GM12891 (cell line): ENCODE measurements around the gene CTTNBP2NL.

Source experiments
- PAX5 ChIP-seq: IDR thresholded peaks from 2 replicates; pipeline ENCODE4 v1.6.1; 2011; ENCODE audit warnings: low read length, moderate library complexity, mild to moderate bottlenecking; ENCODE audit not compliant: insufficient read depth, severe bottlenecking
- POLR2A ChIP-seq: IDR thresholded peaks from 2 replicates; pipeline ENCODE4 v1.6.1; 2011; ENCODE audit warnings: low read depth, low read length, control low read depth
- POLR2AphosphoS5 ChIP-seq: IDR thresholded peaks from 2 replicates; pipeline ENCODE4 v1.6.1; 2011; ENCODE audit warnings: low read depth, low read length, control low read depth
- TAF1 ChIP-seq: IDR thresholded peaks from 2 replicates; pipeline ENCODE4 v1.6.1; 2011; ENCODE audit warnings: low read depth, low read length, control low read depth

DNA sequence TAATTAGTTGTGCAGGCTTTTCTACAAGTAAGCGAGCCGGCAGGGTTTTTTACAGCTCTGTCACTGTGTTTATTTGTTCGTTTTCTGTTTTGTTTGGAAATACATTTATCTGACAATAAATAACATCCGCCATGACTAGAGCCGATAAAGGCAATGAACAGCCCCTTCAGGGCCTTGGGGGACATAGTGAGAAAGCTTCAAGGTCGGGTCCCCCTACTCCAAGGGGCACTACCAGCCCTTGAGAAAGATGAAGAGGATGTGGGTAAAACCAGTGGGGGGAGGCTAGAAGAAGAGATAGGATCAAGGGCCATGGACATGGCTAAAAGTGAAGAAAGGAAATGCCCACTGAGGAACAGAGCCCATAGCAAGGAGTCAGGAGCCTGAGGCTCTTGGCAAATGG is 38.5 kb upstream of the CTTNBP2NL start:
- no peak for TF ChIP-seq POLR2A
- no peak for TF ChIP-seq TAF1
- TF ChIP-seq POLR2AphosphoS5 = no peak
- no peak for TF ChIP-seq PAX5
